Measurements from ENCODE around the gene ANKRD33.

DNA sequence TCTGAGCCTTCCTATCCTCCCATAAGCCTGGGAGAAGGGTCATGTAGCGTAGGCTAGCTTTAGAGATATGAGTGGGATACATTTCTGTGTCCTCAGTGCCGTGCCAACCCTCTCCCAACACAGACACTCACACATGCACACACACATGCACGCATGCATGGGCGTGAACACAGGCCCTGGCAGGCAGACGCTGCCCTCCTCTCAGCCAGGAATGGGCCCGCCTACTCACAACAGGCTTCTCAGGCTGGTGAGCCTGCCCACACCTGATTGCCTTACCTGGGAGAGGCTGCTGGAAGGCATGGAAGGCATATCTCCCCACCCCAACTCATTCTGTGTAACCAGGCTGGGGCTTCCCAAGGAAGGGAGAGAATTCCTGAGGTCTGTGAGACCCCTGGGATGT, 50.8 kb downstream of the ANKRD33 start:
- TF ChIP-seq CTCF (IDR thresholded peaks at IDR 0.05) (no peak), POLR2A (IDR thresholded peaks at IDR 0.05) (no peak)
